Activated CD8-positive, alpha-beta T cell treated with anti-CD3 and anti-CD28 coated beads for 36 hours (primary cell): ENCODE data around the gene STIL. TPM values are rescaled to one million over a fixed set of nuclear protein-coding genes. Genes with fewer than 3 reads are reported as not detected.
A peak's percentile ranks its signal among the peaks of the same experiment; 100 is the strongest.

Experiments
- ATAC-seq: fragments of 200-7000 bp; cut with Tn5 transposase; one replicate; pipeline ENCODE4 v1.10.0; 2021; ENCODE audit warnings: mild to moderate bottlenecking, moderate library complexity
- CTCF ChIA-PET: fragments of 350-600 bp; sonication (Branson Sonifier 250); formaldehyde crosslinking; loops from one replicate; lab custom pipeline; 2021; ENCODE audit warnings: antibody characterized with exemption; lab: Charles Lee
- POLR2A ChIA-PET: fragments of 350-600 bp; sonication (Branson Sonifier 250); formaldehyde crosslinking; loops from one replicate; lab custom pipeline; 2021; ENCODE audit warnings: antibody characterized with exemption; lab: Charles Lee
- DNase-seq: peaks from one replicate; pipeline ENCODE4 v3.0.0-alpha.2; 2020
- H3K27ac Mint-ChIP-seq: one replicate; pipeline ENCODE4 v1.8.0; 2021; ENCODE audit warnings: mild to moderate bottlenecking, mixed read lengths
- H3K27me3 Mint-ChIP-seq: one replicate; pipeline ENCODE4 v1.8.0; 2021; ENCODE audit warnings: mixed read lengths
- H3K36me3 Mint-ChIP-seq: one replicate; pipeline ENCODE4 v1.8.0; 2021; ENCODE audit warnings: low read depth, mixed read lengths
- H3K4me1 Mint-ChIP-seq: one replicate; pipeline ENCODE4 v1.8.0; 2021; ENCODE audit warnings: low read depth, mixed read lengths
- H3K4me3 Mint-ChIP-seq: one replicate; pipeline ENCODE4 v1.8.0; 2021; ENCODE audit warnings: mild to moderate bottlenecking, moderate library complexity, mixed read lengths
- H3K9me3 Mint-ChIP-seq: one replicate; pipeline ENCODE4 v1.8.0; 2021; ENCODE audit warnings: mixed read lengths
- CTCF ChIP-seq: fragments of 200-600 bp; IDR thresholded peaks from one replicate; pipeline ENCODE4 v1.8.0; 2022; ENCODE audit warnings: antibody characterized with exemption, mild to moderate bottlenecking
- intact Hi-C: fragments of 100-400 bp; cut with micrococcal nuclease; formaldehyde crosslinking; loops from one replicate; pipeline ENCODE4 v1.10.0; 2022
- total RNA-seq, 2 experiments: library from RNA; stranded (reverse); gene quantifications; one replicate each; pipeline ENCODE4 v1.2.3, GENCODE V29; 2021

STIL gene
- total RNA-seq, 2 experiments from 2014 or later = 22.8 to 24.5 TPM

GRCh38 chr1:47226839-47227215 is 87.1 kb downstream of the STIL start:
- intact Hi-C loops = no loop called here
- CTCF ChIA-PET = interaction anchor here (0.8 kb wide), 1 partner anchor 211 kb away, joined by 3 read pairs; the partner anchor contains the start of gene FOXD2
- Mint-ChIP-seq H3K4me1 (peaks cover 19% of the 10 kb centered on the region), H3K27me3 (peaks cover 54% of the 10 kb centered on the region), H3K9me3 (no peaks in the 10 kb centered on the region), H3K36me3 (no peaks in the 10 kb centered on the region), H3K27ac (no peak overlapping the region), H3K4me3 (no peak overlapping the region)
- DNase-seq (no peak), ATAC-seq (no peak)
- no peak for TF ChIP-seq CTCF
- POLR2A ChIA-PET = no interaction called here

GRCh38 chr1:47226121-47226838 is 87.7 kb downstream of the STIL start:
- peaks cover 14% of the 10 kb centered on the region for H3K4me1 Mint-ChIP-seq
- no peak overlapping the region for H3K4me3 Mint-ChIP-seq
- no peak overlapping the region for H3K27ac Mint-ChIP-seq
- POLR2A ChIA-PET = interaction anchor here (1.4 kb wide), 1 partner anchor 13 kb away, joined by 3 read pairs; no protein-coding TSS in a partner anchor
- intact Hi-C loops = no loop called here
- ATAC-seq (no peak), DNase-seq (no peak)
- TF ChIP-seq CTCF = no peak
- H3K27me3 Mint-ChIP-seq = peaks cover 49% of the 10 kb centered on the region
- H3K9me3 Mint-ChIP-seq = no peaks in the 10 kb centered on the region
- CTCF ChIA-PET = no interaction called here
- no peaks in the 10 kb centered on the region for H3K36me3 Mint-ChIP-seq

GRCh38 chr1:47225430-47226100 is 88.4 kb downstream of the STIL start:
- no peak overlapping the region for H3K27ac Mint-ChIP-seq
- DNase-seq (no peak), ATAC-seq (peak; percentile 35)
- no peaks in the 10 kb centered on the region for H3K9me3 Mint-ChIP-seq
- intact Hi-C loops = no loop called here
- no peaks in the 10 kb centered on the region for H3K36me3 Mint-ChIP-seq
- TF ChIP-seq CTCF = no peak
- POLR2A ChIA-PET = interaction anchor here (1.4 kb wide), 1 partner anchor 12 kb away, joined by 3 read pairs; no protein-coding TSS in a partner anchor
- H3K27me3 Mint-ChIP-seq = peaks cover 47% of the 10 kb centered on the region
- H3K4me1 Mint-ChIP-seq = peaks cover 11% of the 10 kb centered on the region
- no peak overlapping the region for H3K4me3 Mint-ChIP-seq
- CTCF ChIA-PET = no interaction called here

- no peak overlapping the region for H3K27ac Mint-ChIP-seq
- ATAC-seq (peak; percentile 32), DNase-seq (no peak)
- peaks cover 4% of the 10 kb centered on the region for H3K4me1 Mint-ChIP-seq
- TF ChIP-seq CTCF = no peak
- ChIA-PET POLR2A (interaction anchor here (1.4 kb wide), 1 partner anchor 11 kb away, joined by 3 read pairs; no protein-coding TSS in a partner anchor), CTCF (no interaction called here)
- H3K9me3 Mint-ChIP-seq = no peaks in the 10 kb centered on the region
- H3K36me3 Mint-ChIP-seq = no peaks in the 10 kb centered on the region
- intact Hi-C loops = no loop called here
- no peak overlapping the region for H3K4me3 Mint-ChIP-seq
- peaks cover 43% of the 10 kb centered on the region for H3K27me3 Mint-ChIP-seq
Measured at GRCh38 chr1:47224676-47225399, 89.1 kb downstream of the STIL start.
